GM23338 (cell line): ENCODE results near the gene RASEF.

Source experiments
- CREB1 ChIP-seq: fragments of 250-450 bp; sonication (Bioruptor Pico); IDR thresholded peaks from 2 replicates; pipeline ENCODE4 v1.5.0; 2020; ENCODE audit warnings: low read depth, mild to moderate bottlenecking, moderate library complexity
- EZH2 ChIP-seq: fragments of 200-600 bp; sonication (generic); IDR thresholded peaks from one replicate; pipeline ENCODE4 v1.8.0; 2017; ENCODE audit warnings: antibody characterized with exemption, mild to moderate bottlenecking, low read depth; ENCODE audit not compliant: unreplicated experiment
- EZH2phosphoT487 ChIP-seq: fragments of 200-600 bp; sonication (generic); IDR thresholded peaks from one replicate; pipeline ENCODE4 v1.8.1; 2018; ENCODE audit warnings: antibody characterized with exemption; ENCODE audit not compliant: unreplicated experiment
- JUNB ChIP-seq: IDR thresholded peaks from one replicate; pipeline ENCODE4 v1.6.1; 2016; ENCODE audit warnings: antibody characterized with exemption; ENCODE audit not compliant: unreplicated experiment
- NANOG ChIP-seq: IDR thresholded peaks from 2 replicates; pipeline ENCODE4 v1.6.1; 2016; ENCODE audit warnings: antibody characterized with exemption, borderline replicate concordance
- POLR2AphosphoS5 ChIP-seq: IDR thresholded peaks from 2 replicates; pipeline ENCODE4 v1.6.1; 2016; ENCODE audit warnings: antibody characterized with exemption, low read depth
- ZNF114 ChIP-seq: fragments of 250-450 bp; sonication (Bioruptor Pico); IDR thresholded peaks from 2 replicates; pipeline ENCODE4 v1.5.0; 2020; ENCODE audit warnings: mild to moderate bottlenecking, moderate library complexity
- ZNF331 ChIP-seq: fragments of 250-450 bp; sonication (Bioruptor Pico); IDR thresholded peaks from 2 replicates; pipeline ENCODE4 v1.5.0; 2020; ENCODE audit warnings: low read depth, mild to moderate bottlenecking, moderate library complexity
- TF ChIP-seq, protein P1 (sequence below), 2 experiments: fragments of 200-600 bp in 1 of 2; sonication (generic) in 1 of 2; conservative IDR thresholded peaks; 2 replicates each; pipeline versions ENCODE4 v1.5.1 to v1.6.1; 2016 to 2017; ENCODE audit warnings: antibody characterized with exemption in 2 of 2, low read depth in 2 of 2, mild to moderate bottlenecking in 2 of 2, moderate library complexity in 1 of 2
- TF ChIP-seq, protein P2 (sequence below): IDR thresholded peaks from one replicate; pipeline ENCODE4 v1.6.1; 2018; ENCODE audit warnings: antibody characterized with exemption; ENCODE audit not compliant: unreplicated experiment
- TF ChIP-seq, protein P3 (sequence below): IDR thresholded peaks from 2 replicates; pipeline ENCODE4 v1.6.1; 2016; ENCODE audit warnings: antibody characterized with exemption
- TF ChIP-seq, protein P4 (sequence below): fragments of 250-450 bp; sonication (Bioruptor Pico); IDR thresholded peaks from 2 replicates; pipeline ENCODE4 v1.5.0; 2020; ENCODE audit warnings: mild to moderate bottlenecking, moderate library complexity

DNA sequence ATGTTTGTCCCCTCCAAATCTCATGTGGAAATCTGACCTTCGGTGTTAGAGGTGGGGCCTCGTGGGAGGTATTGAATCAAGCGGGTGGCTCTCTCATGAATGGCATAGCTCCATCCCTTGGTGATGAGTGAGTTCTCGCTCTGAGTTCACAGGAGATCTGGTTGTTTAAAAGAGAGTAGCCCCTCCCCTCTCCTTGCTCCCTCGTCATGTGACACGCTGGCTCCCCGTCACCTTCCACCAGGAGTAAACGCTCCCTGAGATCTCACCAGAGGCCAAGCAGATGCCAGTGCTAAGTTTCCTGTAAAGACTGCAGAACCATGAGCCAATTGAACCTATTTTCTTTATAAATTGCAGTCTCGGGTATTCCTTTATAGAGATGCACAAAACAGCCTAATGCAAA, 74.5 kb downstream of the RASEF start:
- TF ChIP-seq, protein P1, sequence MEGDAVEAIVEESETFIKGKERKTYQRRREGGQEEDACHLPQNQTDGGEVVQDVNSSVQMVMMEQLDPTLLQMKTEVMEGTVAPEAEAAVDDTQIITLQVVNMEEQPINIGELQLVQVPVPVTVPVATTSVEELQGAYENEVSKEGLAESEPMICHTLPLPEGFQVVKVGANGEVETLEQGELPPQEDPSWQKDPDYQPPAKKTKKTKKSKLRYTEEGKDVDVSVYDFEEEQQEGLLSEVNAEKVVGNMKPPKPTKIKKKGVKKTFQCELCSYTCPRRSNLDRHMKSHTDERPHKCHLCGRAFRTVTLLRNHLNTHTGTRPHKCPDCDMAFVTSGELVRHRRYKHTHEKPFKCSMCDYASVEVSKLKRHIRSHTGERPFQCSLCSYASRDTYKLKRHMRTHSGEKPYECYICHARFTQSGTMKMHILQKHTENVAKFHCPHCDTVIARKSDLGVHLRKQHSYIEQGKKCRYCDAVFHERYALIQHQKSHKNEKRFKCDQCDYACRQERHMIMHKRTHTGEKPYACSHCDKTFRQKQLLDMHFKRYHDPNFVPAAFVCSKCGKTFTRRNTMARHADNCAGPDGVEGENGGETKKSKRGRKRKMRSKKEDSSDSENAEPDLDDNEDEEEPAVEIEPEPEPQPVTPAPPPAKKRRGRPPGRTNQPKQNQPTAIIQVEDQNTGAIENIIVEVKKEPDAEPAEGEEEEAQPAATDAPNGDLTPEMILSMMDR (conservative IDR thresholded peaks at IDR 0.05; ENCODE audit: low read depth in 2 of 2) = no peak
- TF ChIP-seq POLR2AphosphoS5 = no peak
- TF ChIP-seq, protein P2, sequence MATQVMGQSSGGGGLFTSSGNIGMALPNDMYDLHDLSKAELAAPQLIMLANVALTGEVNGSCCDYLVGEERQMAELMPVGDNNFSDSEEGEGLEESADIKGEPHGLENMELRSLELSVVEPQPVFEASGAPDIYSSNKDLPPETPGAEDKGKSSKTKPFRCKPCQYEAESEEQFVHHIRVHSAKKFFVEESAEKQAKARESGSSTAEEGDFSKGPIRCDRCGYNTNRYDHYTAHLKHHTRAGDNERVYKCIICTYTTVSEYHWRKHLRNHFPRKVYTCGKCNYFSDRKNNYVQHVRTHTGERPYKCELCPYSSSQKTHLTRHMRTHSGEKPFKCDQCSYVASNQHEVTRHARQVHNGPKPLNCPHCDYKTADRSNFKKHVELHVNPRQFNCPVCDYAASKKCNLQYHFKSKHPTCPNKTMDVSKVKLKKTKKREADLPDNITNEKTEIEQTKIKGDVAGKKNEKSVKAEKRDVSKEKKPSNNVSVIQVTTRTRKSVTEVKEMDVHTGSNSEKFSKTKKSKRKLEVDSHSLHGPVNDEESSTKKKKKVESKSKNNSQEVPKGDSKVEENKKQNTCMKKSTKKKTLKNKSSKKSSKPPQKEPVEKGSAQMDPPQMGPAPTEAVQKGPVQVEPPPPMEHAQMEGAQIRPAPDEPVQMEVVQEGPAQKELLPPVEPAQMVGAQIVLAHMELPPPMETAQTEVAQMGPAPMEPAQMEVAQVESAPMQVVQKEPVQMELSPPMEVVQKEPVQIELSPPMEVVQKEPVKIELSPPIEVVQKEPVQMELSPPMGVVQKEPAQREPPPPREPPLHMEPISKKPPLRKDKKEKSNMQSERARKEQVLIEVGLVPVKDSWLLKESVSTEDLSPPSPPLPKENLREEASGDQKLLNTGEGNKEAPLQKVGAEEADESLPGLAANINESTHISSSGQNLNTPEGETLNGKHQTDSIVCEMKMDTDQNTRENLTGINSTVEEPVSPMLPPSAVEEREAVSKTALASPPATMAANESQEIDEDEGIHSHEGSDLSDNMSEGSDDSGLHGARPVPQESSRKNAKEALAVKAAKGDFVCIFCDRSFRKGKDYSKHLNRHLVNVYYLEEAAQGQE = no peak
- no peak for TF ChIP-seq EZH2
- no peak for TF ChIP-seq ZNF331
- TF ChIP-seq, protein P3, sequence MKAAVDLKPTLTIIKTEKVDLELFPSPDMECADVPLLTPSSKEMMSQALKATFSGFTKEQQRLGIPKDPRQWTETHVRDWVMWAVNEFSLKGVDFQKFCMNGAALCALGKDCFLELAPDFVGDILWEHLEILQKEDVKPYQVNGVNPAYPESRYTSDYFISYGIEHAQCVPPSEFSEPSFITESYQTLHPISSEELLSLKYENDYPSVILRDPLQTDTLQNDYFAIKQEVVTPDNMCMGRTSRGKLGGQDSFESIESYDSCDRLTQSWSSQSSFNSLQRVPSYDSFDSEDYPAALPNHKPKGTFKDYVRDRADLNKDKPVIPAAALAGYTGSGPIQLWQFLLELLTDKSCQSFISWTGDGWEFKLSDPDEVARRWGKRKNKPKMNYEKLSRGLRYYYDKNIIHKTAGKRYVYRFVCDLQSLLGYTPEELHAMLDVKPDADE = no peak
- TF ChIP-seq, protein P4, sequence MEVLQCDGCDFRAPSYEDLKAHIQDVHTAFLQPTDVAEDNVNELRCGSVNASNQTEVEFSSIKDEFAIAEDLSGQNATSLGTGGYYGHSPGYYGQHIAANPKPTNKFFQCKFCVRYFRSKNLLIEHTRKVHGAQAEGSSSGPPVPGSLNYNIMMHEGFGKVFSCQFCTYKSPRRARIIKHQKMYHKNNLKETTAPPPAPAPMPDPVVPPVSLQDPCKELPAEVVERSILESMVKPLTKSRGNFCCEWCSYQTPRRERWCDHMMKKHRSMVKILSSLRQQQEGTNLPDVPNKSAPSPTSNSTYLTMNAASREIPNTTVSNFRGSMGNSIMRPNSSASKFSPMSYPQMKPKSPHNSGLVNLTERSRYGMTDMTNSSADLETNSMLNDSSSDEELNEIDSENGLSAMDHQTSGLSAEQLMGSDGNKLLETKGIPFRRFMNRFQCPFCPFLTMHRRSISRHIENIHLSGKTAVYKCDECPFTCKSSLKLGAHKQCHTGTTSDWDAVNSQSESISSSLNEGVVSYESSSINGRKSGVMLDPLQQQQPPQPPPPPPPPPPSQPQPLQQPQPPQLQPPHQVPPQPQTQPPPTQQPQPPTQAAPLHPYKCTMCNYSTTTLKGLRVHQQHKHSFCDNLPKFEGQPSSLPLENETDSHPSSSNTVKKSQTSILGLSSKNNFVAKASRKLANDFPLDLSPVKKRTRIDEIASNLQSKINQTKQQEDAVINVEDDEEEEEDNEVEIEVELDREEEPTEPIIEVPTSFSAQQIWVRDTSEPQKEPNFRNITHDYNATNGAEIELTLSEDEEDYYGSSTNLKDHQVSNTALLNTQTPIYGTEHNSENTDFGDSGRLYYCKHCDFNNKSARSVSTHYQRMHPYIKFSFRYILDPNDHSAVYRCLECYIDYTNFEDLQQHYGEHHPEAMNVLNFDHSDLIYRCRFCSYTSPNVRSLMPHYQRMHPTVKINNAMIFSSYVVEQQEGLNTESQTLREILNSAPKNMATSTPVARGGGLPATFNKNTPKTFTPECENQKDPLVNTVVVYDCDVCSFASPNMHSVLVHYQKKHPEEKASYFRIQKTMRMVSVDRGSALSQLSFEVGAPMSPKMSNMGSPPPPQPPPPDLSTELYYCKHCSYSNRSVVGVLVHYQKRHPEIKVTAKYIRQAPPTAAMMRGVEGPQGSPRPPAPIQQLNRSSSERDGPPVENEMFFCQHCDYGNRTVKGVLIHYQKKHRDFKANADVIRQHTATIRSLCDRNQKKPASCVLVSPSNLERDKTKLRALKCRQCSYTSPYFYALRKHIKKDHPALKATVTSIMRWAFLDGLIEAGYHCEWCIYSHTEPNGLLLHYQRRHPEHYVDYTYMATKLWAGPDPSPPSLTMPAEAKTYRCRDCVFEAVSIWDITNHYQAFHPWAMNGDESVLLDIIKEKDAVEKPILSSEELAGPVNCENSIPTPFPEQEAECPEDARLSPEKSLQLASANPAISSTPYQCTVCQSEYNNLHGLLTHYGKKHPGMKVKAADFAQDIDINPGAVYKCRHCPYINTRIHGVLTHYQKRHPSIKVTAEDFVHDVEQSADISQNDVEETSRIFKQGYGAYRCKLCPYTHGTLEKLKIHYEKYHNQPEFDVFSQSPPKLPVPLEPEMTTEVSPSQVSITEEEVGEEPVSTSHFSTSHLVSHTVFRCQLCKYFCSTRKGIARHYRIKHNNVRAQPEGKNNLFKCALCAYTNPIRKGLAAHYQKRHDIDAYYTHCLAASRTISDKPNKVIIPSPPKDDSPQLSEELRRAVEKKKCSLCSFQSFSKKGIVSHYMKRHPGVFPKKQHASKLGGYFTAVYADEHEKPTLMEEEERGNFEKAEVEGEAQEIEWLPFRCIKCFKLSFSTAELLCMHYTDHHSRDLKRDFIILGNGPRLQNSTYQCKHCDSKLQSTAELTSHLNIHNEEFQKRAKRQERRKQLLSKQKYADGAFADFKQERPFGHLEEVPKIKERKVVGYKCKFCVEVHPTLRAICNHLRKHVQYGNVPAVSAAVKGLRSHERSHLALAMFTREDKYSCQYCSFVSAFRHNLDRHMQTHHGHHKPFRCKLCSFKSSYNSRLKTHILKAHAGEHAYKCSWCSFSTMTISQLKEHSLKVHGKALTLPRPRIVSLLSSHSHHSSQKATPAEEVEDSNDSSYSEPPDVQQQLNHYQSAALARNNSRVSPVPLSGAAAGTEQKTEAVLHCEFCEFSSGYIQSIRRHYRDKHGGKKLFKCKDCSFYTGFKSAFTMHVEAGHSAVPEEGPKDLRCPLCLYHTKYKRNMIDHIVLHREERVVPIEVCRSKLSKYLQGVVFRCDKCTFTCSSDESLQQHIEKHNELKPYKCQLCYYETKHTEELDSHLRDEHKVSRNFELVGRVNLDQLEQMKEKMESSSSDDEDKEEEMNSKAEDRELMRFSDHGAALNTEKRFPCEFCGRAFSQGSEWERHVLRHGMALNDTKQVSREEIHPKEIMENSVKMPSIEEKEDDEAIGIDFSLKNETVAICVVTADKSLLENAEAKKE (CRISPR knock-in tag) = no peak
- no peak for TF ChIP-seq EZH2phosphoT487
- no peak for TF ChIP-seq JUNB
- no peak for TF ChIP-seq ZNF114 (CRISPR knock-in tag)
- no peak for TF ChIP-seq CREB1 (CRISPR knock-in tag)
- TF ChIP-seq NANOG = no peak
